H1 (cell line): ENCODE data around the gene GTF2A1L. TPM values are rescaled to one million over a fixed set of nuclear protein-coding genes. Genes with fewer than 3 reads are reported as not detected.

Experiments used
- CTCF ChIA-PET: fragments of 300-600 bp; sonication (Branson Sonifier 250); formaldehyde crosslinking; loops from one replicate; lab custom pipeline; 2021; ENCODE audit not compliant: partially characterized antibody; lab: Charles Lee
- POLR2A ChIA-PET: fragments of 300-600 bp; sonication (Branson Sonifier 250); formaldehyde crosslinking; loops from one replicate; lab custom pipeline; 2021; ENCODE audit warnings: inconsistent platforms; ENCODE audit not compliant: partially characterized antibody; lab: Charles Lee
- DNase-seq, 2 experiments: peaks; one replicate each; pipeline versions ENCODE4 v3.0.0 to v3.0.0-alpha.2; 2010 to 2022; ENCODE audit warnings: low spot score in 2 of 2, low read depth in 1 of 2, mixed read lengths in 1 of 2
- FAIRE-seq: peaks from 2 replicates; lab custom pipeline; 2011; peaks lifted over from hg19 to GRCh38; lab: Jason Lieb, UNC
- H2AFZ ChIP-seq: 2 replicates; pipeline ENCODE4 v1.8.1; 2012; ENCODE audit warnings: low read length, inconsistent platforms
- H2AK5ac ChIP-seq: 2 replicates; pipeline ENCODE4 v1.6.1; 2013; ENCODE audit warnings: low read depth, low read length
- H2BK120ac ChIP-seq: replicated peaks from 2 replicates; pipeline ENCODE3; 2013; ENCODE audit warnings: low read depth, low read length, inconsistent platforms
- H2BK12ac ChIP-seq: 2 replicates; pipeline ENCODE4 v1.6.1; 2013; ENCODE audit warnings: low read depth, low read length
- H2BK15ac ChIP-seq: 2 replicates; pipeline ENCODE4 v1.6.1; 2013; ENCODE audit warnings: low read length
- H2BK20ac ChIP-seq: 2 replicates; pipeline ENCODE4 v1.6.1; 2013; ENCODE audit warnings: low read length
- H2BK5ac ChIP-seq: 2 replicates; pipeline ENCODE4 v1.6.1; 2013; ENCODE audit warnings: low read depth, low read length
- H3K14ac ChIP-seq: 2 replicates; pipeline ENCODE4 v1.6.1; 2013; ENCODE audit warnings: inconsistent platforms; ENCODE audit not compliant: insufficient read length
- H3K18ac ChIP-seq: 2 replicates; pipeline ENCODE4 v1.6.1; 2013; ENCODE audit warnings: low read length; ENCODE audit errors: extremely low read depth
- H3K23ac ChIP-seq: 2 replicates; pipeline ENCODE4 v1.6.1; 2013; ENCODE audit warnings: inconsistent platforms; ENCODE audit not compliant: insufficient read length
- H3K23me2 ChIP-seq: 2 replicates; pipeline ENCODE4 v1.6.1; 2013; ENCODE audit warnings: low read depth, low read length
- H3K27ac ChIP-seq: 2 replicates; pipeline ENCODE4 v1.6.1; 2011; ENCODE audit warnings: low read depth, low read length, inconsistent platforms
- H3K27me3 ChIP-seq, 4 experiments: replicated peaks in 1 of 4; 1 replicate in 1 of 4; 2 replicates in 3 of 4; pipeline versions ENCODE4 v1.6.1 to v1.8.1; 2011 to 2013; ENCODE audit warnings: low read length in 3 of 4, mild to moderate bottlenecking in 3 of 4, inconsistent platforms in 2 of 4, mixed read lengths in 2 of 4, moderate library complexity in 1 of 4; ENCODE audit not compliant: control insufficient read depth in 3 of 4, insufficient read depth in 3 of 4; ENCODE audit errors: extremely low read depth in 1 of 4
- H3K36me3 ChIP-seq, 4 experiments: 2 replicates each; pipeline versions ENCODE4 v1.6.1 to v1.8.1; 2011 to 2013; ENCODE audit warnings: mild to moderate bottlenecking in 4 of 4, low read length in 3 of 4, moderate library complexity in 2 of 4, control low read depth in 1 of 4, inconsistent platforms in 1 of 4; ENCODE audit not compliant: insufficient read depth in 4 of 4, control insufficient read depth in 2 of 4
- H3K4ac ChIP-seq: replicated peaks from 2 replicates; pipeline ENCODE3; 2013; ENCODE audit warnings: low read length, low read depth, mixed read lengths, inconsistent platforms; ENCODE audit not compliant: insufficient read length
- H3K4me1 ChIP-seq, 4 experiments: replicated peaks in 1 of 4; 1 replicate in 1 of 4; 2 replicates in 3 of 4; pipeline versions ENCODE4 v1.6.1 to v1.8.1; 2011 to 2013; ENCODE audit warnings: low read length in 3 of 4, inconsistent platforms in 2 of 4, mixed read lengths in 1 of 4; ENCODE audit not compliant: insufficient read depth in 4 of 4, control insufficient read depth in 3 of 4
- H3K4me2 ChIP-seq, 2 experiments: 2 replicates each; pipeline versions ENCODE4 v1.6.1 to v1.8.1; 2011 to 2013; ENCODE audit warnings: low read depth in 2 of 2, low read length in 2 of 2, control low read depth in 1 of 2, inconsistent platforms in 1 of 2, mild to moderate bottlenecking in 1 of 2; ENCODE audit not compliant: insufficient read depth in 1 of 2
- H3K4me3 ChIP-seq, 4 experiments: fragments of 200-600, 300-600 bp in 1 of 4; sonication (generic), shearing (Covaris generic), sonication (Bioruptor Twin) in 1 of 4; 2 replicates each; pipeline versions ENCODE4 v1.5.1 to v1.8.1; 2011 to 2016; ENCODE audit warnings: low read length in 4 of 4, low read depth in 3 of 4, control low read depth in 2 of 4, inconsistent platforms in 2 of 4, mild to moderate bottlenecking in 2 of 4, mixed read lengths in 1 of 4, moderate library complexity in 1 of 4; ENCODE audit not compliant: insufficient read depth in 2 of 4; ENCODE audit errors: extremely low read depth in 1 of 4
- H3K56ac ChIP-seq: replicated peaks from 2 replicates; pipeline ENCODE3; 2013; ENCODE audit warnings: low read depth, mild to moderate bottlenecking, mixed read lengths, low read length, inconsistent platforms; ENCODE audit not compliant: insufficient read length
- H3K79me1 ChIP-seq: 2 replicates; pipeline ENCODE4 v1.6.1; 2013; ENCODE audit warnings: low read depth, low read length, control low read depth
- H3K79me2 ChIP-seq, 2 experiments: 2 replicates each; pipeline versions ENCODE4 v1.6.1 to v1.8.1; 2012 to 2013; ENCODE audit warnings: low read length in 2 of 2, mild to moderate bottlenecking in 2 of 2, inconsistent platforms in 1 of 2; ENCODE audit not compliant: insufficient read depth in 2 of 2, control insufficient read depth in 1 of 2
- H3K9ac ChIP-seq, 4 experiments: replicated peaks in 1 of 4; 1 replicate in 1 of 4; 2 replicates in 3 of 4; pipeline versions ENCODE4 v1.6.1 to v1.8.1; 2011 to 2013; ENCODE audit warnings: low read depth in 3 of 4, low read length in 3 of 4, control low read depth in 2 of 4, mild to moderate bottlenecking in 2 of 4, moderate library complexity in 2 of 4, inconsistent platforms in 1 of 4; ENCODE audit errors: extremely low read depth in 1 of 4
- H3K9me3 ChIP-seq, 2 experiments: 2 replicates each; pipeline versions ENCODE4 v1.6.1 to v1.8.1; 2012 to 2013; ENCODE audit warnings: mild to moderate bottlenecking in 2 of 2, moderate library complexity in 2 of 2, control low read depth in 1 of 2, inconsistent platforms in 1 of 2, low read depth in 1 of 2, low read length in 1 of 2, mixed read lengths in 1 of 2; ENCODE audit not compliant: insufficient read depth in 2 of 2
- H4K20me1 ChIP-seq, 2 experiments: replicated peaks in 1 of 2; 2 replicates each; pipeline versions ENCODE3 to v1.8.1; 2011 to 2013; ENCODE audit warnings: inconsistent platforms in 2 of 2, low read length in 2 of 2, mild to moderate bottlenecking in 1 of 2; ENCODE audit not compliant: insufficient read depth in 2 of 2, control insufficient read depth in 1 of 2
- H4K5ac ChIP-seq: 2 replicates; pipeline ENCODE4 v1.6.1; 2013; ENCODE audit warnings: low read length, low read depth, mixed read lengths, inconsistent platforms; ENCODE audit not compliant: insufficient read length
- H4K8ac ChIP-seq: 2 replicates; pipeline ENCODE4 v1.8.0; 2013; ENCODE audit warnings: mild to moderate bottlenecking, moderate library complexity, low read length, inconsistent platforms; ENCODE audit not compliant: insufficient read depth; ENCODE audit errors: extremely low read depth
- H4K91ac ChIP-seq: replicated peaks from 2 replicates; pipeline ENCODE3; 2013; ENCODE audit warnings: low read length, mixed read lengths, inconsistent platforms; ENCODE audit not compliant: insufficient read length
- KDM5A ChIP-seq: fragments of 200-600 bp; IDR thresholded peaks from 2 replicates; pipeline ENCODE4 v1.7.1; 2012; ENCODE audit warnings: mild to moderate bottlenecking, low read length, inconsistent platforms, mixed read lengths
- POLR2A ChIP-seq, 2 experiments: IDR thresholded peaks; 1 replicate in 1 of 2; 2 replicates in 1 of 2; pipeline ENCODE4 v1.6.1; 2011; ENCODE audit warnings: low read depth in 2 of 2, low read length in 2 of 2, mild to moderate bottlenecking in 2 of 2; ENCODE audit errors: control extremely low read depth in 1 of 2
- WGBS, 2 experiments: shearing (Covaris generic) in 1 of 2; methylation state at CpG; one replicate each; pipeline versions ENCODE4 v1.1.6 to v1.1.7; 2013 to 2015; ENCODE audit warnings: low lambda C conversion rate in 2 of 2, mixed read lengths in 2 of 2, inconsistent platforms in 1 of 2, low coverage in 1 of 2, missing lambda C conversion rate in 1 of 2; ENCODE audit not compliant: insufficient replicate concordance in 2 of 2, insufficient coverage in 1 of 2, insufficient read length in 1 of 2; ENCODE audit errors: extremely low coverage in 1 of 2, missing lambda C conversion rate in 1 of 2; 5-methylcytosine and 5-hydroxymethylcytosine counted together
- polyA plus RNA-seq, 7 experiments: library from polyadenylated mRNA; depleted of rRNA in 3 of 7; stranded (reverse) in 5 of 7; unstranded in 2 of 7; fragments of >200 nt in 5 of 7; fragments of 200-250 nt in 2 of 7; gene quantifications; 1 replicate in 5 of 7; 2 replicates in 1 of 7; 4 replicates in 1 of 7; pipeline versions ENCODE4 v1.2.1 to v1.2.3, GENCODE V29; 2011 to 2013; ENCODE audit warnings: missing spikeins in 2 of 7, mixed read lengths in 2 of 7
- total RNA-seq: library from RNA; stranded (reverse); fragmentation: NEBNext Ultra II Directional; extraction: Animal tissue kit (Norgen Biotek cat#: 25700); gene quantifications from 2 replicates; pipeline ENCODE4 v1.2.1, GENCODE V29; 2021

Gene GTF2A1L
- total and polyA plus RNA-seq, 2 of the 8 experiments (the other 6 are each of a cell fraction or from before 2014, with no cell fraction given): 0.18 TPM; not detected in 1

GRCh38 chr2:48721158-48721557 lies 103.5 kb downstream of the GTF2A1L start:
- Histone ChIP-seq H4K20me1 (no peaks in the 10 kb centered on the region), H3K4me2 (no peak overlapping the region), H3K27ac (no peak overlapping the region), H4K91ac (no peak overlapping the region), H3K9me3 (no peaks in the 10 kb centered on the region), H3K36me3 (no peaks in the 10 kb centered on the region), H3K27me3 (no peaks in the 10 kb centered on the region), H2BK20ac (no peak overlapping the region), H2AFZ (no peak overlapping the region), H3K23ac (no peak overlapping the region), H3K23me2 (no peaks in the 10 kb centered on the region), H2BK15ac (no peak overlapping the region), H3K14ac (no peak overlapping the region), H2BK5ac (no peak overlapping the region), H3K79me1 (no peaks in the 10 kb centered on the region), H3K4ac (no peak overlapping the region), H3K79me2 (no peaks in the 10 kb centered on the region), H3K18ac (no peak overlapping the region), H3K4me3 (no peak overlapping the region), H2BK120ac (no peak overlapping the region), H3K56ac (no peak overlapping the region), H3K4me1 (peaks cover 0 to 5% (median 1%) of the 10 kb centered on the region in 4 experiments; a peak in 2 of 7 replicates), H2AK5ac (no peak overlapping the region), H2BK12ac (no peak overlapping the region), H4K8ac (no peak overlapping the region), H3K9ac (no peak overlapping the region), H4K5ac (no peak overlapping the region)
- DNase-seq (no peak), FAIRE-seq (no peak)
- 97% methylated on average over 2 of the region's 2 CpGs; no CpG with 5 or more reads in 1 of the 2 experiments for WGBS, 2 experiments
- ChIA-PET CTCF (interaction anchor here (0.8 to 1.1 kb wide), 2 partner anchors 121 to 340 kb away, joined by 3 read pairs; no protein-coding TSS in a partner anchor), POLR2A (no interaction called here)
- TF ChIP-seq KDM5A (no peak), POLR2A (IDR thresholded peaks at IDR 0.05; ENCODE audit: control extremely low read depth in 1 of 2, low read depth in 2 of 2, low read length in 2 of 2) (no peak)
